GM12878 (cell line): ENCODE results near the gene GASK1B.

Experiments
- CTCF ChIP-seq, 3 experiments: IDR thresholded peaks in 2 of 3; conservative IDR thresholded peaks in 1 of 3; 2 replicates each; pipeline ENCODE4 v1.5.1; 2011; ENCODE audit warnings: low read depth in 3 of 3, low read length in 3 of 3, mild to moderate bottlenecking in 3 of 3, control low read depth in 2 of 3, moderate library complexity in 2 of 3, inconsistent platforms in 1 of 3, mixed read lengths in 1 of 3; ENCODE audit not compliant: control insufficient read depth in 2 of 3, insufficient read depth in 1 of 3; ENCODE audit errors: extremely low read depth in 1 of 3
- EZH2 ChIP-seq: IDR thresholded peaks from 2 replicates; pipeline ENCODE4 v1.6.1; 2012; ENCODE audit warnings: low read depth, mild to moderate bottlenecking, control low read depth, inconsistent platforms, low read length, borderline replicate concordance; ENCODE audit not compliant: control insufficient read depth
- USF2 ChIP-seq: IDR thresholded peaks from 2 replicates; pipeline ENCODE4 v1.6.1; 2011; ENCODE audit warnings: low read depth, low read length, improper control_type of control experiment, borderline replicate concordance
- WRNIP1 ChIP-seq: IDR thresholded peaks from 2 replicates; pipeline ENCODE4 v1.6.1; 2011; ENCODE audit warnings: low read depth, low read length, improper control_type of control experiment, borderline replicate concordance
- ZNF274 ChIP-seq: IDR thresholded peaks from one replicate; pipeline ENCODE4 v1.8.0; 2011; ENCODE audit not compliant: insufficient read length, insufficient read depth
- ZNF622 ChIP-seq: fragments of 450-650 bp; IDR thresholded peaks from 2 replicates; pipeline ENCODE4 v1.6.1; 2017; ENCODE audit warnings: mild to moderate bottlenecking, inconsistent platforms
- TF ChIP-seq, protein P1 (sequence below): IDR thresholded peaks from 2 replicates; pipeline ENCODE4 v1.6.1; 2012; ENCODE audit warnings: mild to moderate bottlenecking, low read depth, low read length

DNA sequence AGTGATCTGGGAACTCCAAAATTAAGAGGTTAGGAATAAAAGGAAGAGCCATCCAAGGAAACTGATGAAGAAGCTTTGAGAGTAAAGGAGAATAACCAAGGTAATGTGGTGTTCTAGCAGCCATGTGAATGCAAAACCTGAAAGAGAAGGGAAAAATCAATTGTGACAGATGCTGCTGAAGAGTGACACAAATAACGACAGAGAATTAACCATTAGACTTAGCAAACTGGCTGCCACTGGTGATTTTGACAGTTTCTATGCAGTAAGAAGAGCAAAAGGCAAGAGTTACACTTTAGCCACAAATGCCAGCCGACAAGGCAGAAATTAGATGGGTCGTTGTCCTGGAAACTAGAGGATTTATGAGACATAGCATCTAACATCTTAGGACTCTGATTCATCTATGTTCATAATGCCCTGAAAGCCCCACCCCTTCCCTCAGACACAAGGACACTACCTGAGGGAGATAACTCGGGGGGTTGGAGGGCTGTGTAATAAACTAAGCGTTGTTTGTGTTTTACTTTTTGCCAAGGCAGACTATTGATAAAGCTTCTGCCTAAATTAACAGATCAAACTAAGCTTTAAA lies 24.5 kb upstream of the GASK1B start:
- TF ChIP-seq USF2 (no peak), CTCF (IDR thresholded peaks at IDR 0.05 in 2 of 3, conservative IDR thresholded peaks at IDR 0.05 in 1 of 3; ENCODE audit: control insufficient read depth in 2 of 3, extremely low read depth in 1 of 3, insufficient read depth in 1 of 3, low read depth in 3 of 3, low read length in 3 of 3) (no peak), EZH2 (no peak), WRNIP1 (no peak), ZNF622 (no peak), ZNF274 (no peak)
- TF ChIP-seq, protein P1, sequence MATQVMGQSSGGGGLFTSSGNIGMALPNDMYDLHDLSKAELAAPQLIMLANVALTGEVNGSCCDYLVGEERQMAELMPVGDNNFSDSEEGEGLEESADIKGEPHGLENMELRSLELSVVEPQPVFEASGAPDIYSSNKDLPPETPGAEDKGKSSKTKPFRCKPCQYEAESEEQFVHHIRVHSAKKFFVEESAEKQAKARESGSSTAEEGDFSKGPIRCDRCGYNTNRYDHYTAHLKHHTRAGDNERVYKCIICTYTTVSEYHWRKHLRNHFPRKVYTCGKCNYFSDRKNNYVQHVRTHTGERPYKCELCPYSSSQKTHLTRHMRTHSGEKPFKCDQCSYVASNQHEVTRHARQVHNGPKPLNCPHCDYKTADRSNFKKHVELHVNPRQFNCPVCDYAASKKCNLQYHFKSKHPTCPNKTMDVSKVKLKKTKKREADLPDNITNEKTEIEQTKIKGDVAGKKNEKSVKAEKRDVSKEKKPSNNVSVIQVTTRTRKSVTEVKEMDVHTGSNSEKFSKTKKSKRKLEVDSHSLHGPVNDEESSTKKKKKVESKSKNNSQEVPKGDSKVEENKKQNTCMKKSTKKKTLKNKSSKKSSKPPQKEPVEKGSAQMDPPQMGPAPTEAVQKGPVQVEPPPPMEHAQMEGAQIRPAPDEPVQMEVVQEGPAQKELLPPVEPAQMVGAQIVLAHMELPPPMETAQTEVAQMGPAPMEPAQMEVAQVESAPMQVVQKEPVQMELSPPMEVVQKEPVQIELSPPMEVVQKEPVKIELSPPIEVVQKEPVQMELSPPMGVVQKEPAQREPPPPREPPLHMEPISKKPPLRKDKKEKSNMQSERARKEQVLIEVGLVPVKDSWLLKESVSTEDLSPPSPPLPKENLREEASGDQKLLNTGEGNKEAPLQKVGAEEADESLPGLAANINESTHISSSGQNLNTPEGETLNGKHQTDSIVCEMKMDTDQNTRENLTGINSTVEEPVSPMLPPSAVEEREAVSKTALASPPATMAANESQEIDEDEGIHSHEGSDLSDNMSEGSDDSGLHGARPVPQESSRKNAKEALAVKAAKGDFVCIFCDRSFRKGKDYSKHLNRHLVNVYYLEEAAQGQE, result no peak
